H1 (cell line): ENCODE data around the gene CNTNAP1. TPM values are rescaled to one million over a fixed set of nuclear protein-coding genes. Genes with fewer than 3 reads are reported as not detected.

Source experiments
- CTCF ChIA-PET: fragments of 300-600 bp; sonication (Branson Sonifier 250); formaldehyde crosslinking; loops from one replicate; lab custom pipeline; 2021; ENCODE audit not compliant: partially characterized antibody; lab: Charles Lee
- POLR2A ChIA-PET: fragments of 300-600 bp; sonication (Branson Sonifier 250); formaldehyde crosslinking; loops from one replicate; lab custom pipeline; 2021; ENCODE audit warnings: inconsistent platforms; ENCODE audit not compliant: partially characterized antibody; lab: Charles Lee
- DNase-seq, 2 experiments: peaks; one replicate each; pipeline versions ENCODE4 v3.0.0 to v3.0.0-alpha.2; 2010 to 2022; ENCODE audit warnings: low spot score in 2 of 2, low read depth in 1 of 2, mixed read lengths in 1 of 2
- FAIRE-seq: peaks from 2 replicates; lab custom pipeline; 2011; peaks lifted over from hg19 to GRCh38; lab: Jason Lieb, UNC
- H2AFZ ChIP-seq: 2 replicates; pipeline ENCODE4 v1.8.1; 2012; ENCODE audit warnings: low read length, inconsistent platforms
- H2AK5ac ChIP-seq: 2 replicates; pipeline ENCODE4 v1.6.1; 2013; ENCODE audit warnings: low read depth, low read length
- H2BK120ac ChIP-seq: replicated peaks from 2 replicates; pipeline ENCODE3; 2013; ENCODE audit warnings: low read depth, low read length, inconsistent platforms
- H2BK12ac ChIP-seq: 2 replicates; pipeline ENCODE4 v1.6.1; 2013; ENCODE audit warnings: low read depth, low read length
- H2BK15ac ChIP-seq: 2 replicates; pipeline ENCODE4 v1.6.1; 2013; ENCODE audit warnings: low read length
- H2BK20ac ChIP-seq: 2 replicates; pipeline ENCODE4 v1.6.1; 2013; ENCODE audit warnings: low read length
- H2BK5ac ChIP-seq: 2 replicates; pipeline ENCODE4 v1.6.1; 2013; ENCODE audit warnings: low read depth, low read length
- H3K14ac ChIP-seq: 2 replicates; pipeline ENCODE4 v1.6.1; 2013; ENCODE audit warnings: inconsistent platforms; ENCODE audit not compliant: insufficient read length
- H3K18ac ChIP-seq: 2 replicates; pipeline ENCODE4 v1.6.1; 2013; ENCODE audit warnings: low read length; ENCODE audit errors: extremely low read depth
- H3K23ac ChIP-seq: 2 replicates; pipeline ENCODE4 v1.6.1; 2013; ENCODE audit warnings: inconsistent platforms; ENCODE audit not compliant: insufficient read length
- H3K23me2 ChIP-seq: 2 replicates; pipeline ENCODE4 v1.6.1; 2013; ENCODE audit warnings: low read depth, low read length
- H3K27ac ChIP-seq: 2 replicates; pipeline ENCODE4 v1.6.1; 2011; ENCODE audit warnings: low read depth, low read length, inconsistent platforms
- H3K27me3 ChIP-seq, 4 experiments: replicated peaks in 1 of 4; 1 replicate in 1 of 4; 2 replicates in 3 of 4; pipeline versions ENCODE4 v1.6.1 to v1.8.1; 2011 to 2013; ENCODE audit warnings: low read length in 3 of 4, mild to moderate bottlenecking in 3 of 4, inconsistent platforms in 2 of 4, mixed read lengths in 2 of 4, moderate library complexity in 1 of 4; ENCODE audit not compliant: control insufficient read depth in 3 of 4, insufficient read depth in 3 of 4; ENCODE audit errors: extremely low read depth in 1 of 4
- H3K36me3 ChIP-seq, 4 experiments: 2 replicates each; pipeline versions ENCODE4 v1.6.1 to v1.8.1; 2011 to 2013; ENCODE audit warnings: mild to moderate bottlenecking in 4 of 4, low read length in 3 of 4, moderate library complexity in 2 of 4, control low read depth in 1 of 4, inconsistent platforms in 1 of 4; ENCODE audit not compliant: insufficient read depth in 4 of 4, control insufficient read depth in 2 of 4
- H3K4ac ChIP-seq: replicated peaks from 2 replicates; pipeline ENCODE3; 2013; ENCODE audit warnings: low read length, low read depth, mixed read lengths, inconsistent platforms; ENCODE audit not compliant: insufficient read length
- H3K4me1 ChIP-seq, 4 experiments: replicated peaks in 1 of 4; 1 replicate in 1 of 4; 2 replicates in 3 of 4; pipeline versions ENCODE4 v1.6.1 to v1.8.1; 2011 to 2013; ENCODE audit warnings: low read length in 3 of 4, inconsistent platforms in 2 of 4, mixed read lengths in 1 of 4; ENCODE audit not compliant: insufficient read depth in 4 of 4, control insufficient read depth in 3 of 4
- H3K4me2 ChIP-seq, 2 experiments: 2 replicates each; pipeline versions ENCODE4 v1.6.1 to v1.8.1; 2011 to 2013; ENCODE audit warnings: low read depth in 2 of 2, low read length in 2 of 2, control low read depth in 1 of 2, inconsistent platforms in 1 of 2, mild to moderate bottlenecking in 1 of 2; ENCODE audit not compliant: insufficient read depth in 1 of 2
- H3K4me3 ChIP-seq, 4 experiments: fragments of 200-600, 300-600 bp in 1 of 4; sonication (generic), shearing (Covaris generic), sonication (Bioruptor Twin) in 1 of 4; 2 replicates each; pipeline versions ENCODE4 v1.5.1 to v1.8.1; 2011 to 2016; ENCODE audit warnings: low read length in 4 of 4, low read depth in 3 of 4, control low read depth in 2 of 4, inconsistent platforms in 2 of 4, mild to moderate bottlenecking in 2 of 4, mixed read lengths in 1 of 4, moderate library complexity in 1 of 4; ENCODE audit not compliant: insufficient read depth in 2 of 4; ENCODE audit errors: extremely low read depth in 1 of 4
- H3K56ac ChIP-seq: replicated peaks from 2 replicates; pipeline ENCODE3; 2013; ENCODE audit warnings: low read depth, mild to moderate bottlenecking, mixed read lengths, low read length, inconsistent platforms; ENCODE audit not compliant: insufficient read length
- H3K79me1 ChIP-seq: 2 replicates; pipeline ENCODE4 v1.6.1; 2013; ENCODE audit warnings: low read depth, low read length, control low read depth
- H3K79me2 ChIP-seq, 2 experiments: 2 replicates each; pipeline versions ENCODE4 v1.6.1 to v1.8.1; 2012 to 2013; ENCODE audit warnings: low read length in 2 of 2, mild to moderate bottlenecking in 2 of 2, inconsistent platforms in 1 of 2; ENCODE audit not compliant: insufficient read depth in 2 of 2, control insufficient read depth in 1 of 2
- H3K9ac ChIP-seq, 4 experiments: replicated peaks in 1 of 4; 1 replicate in 1 of 4; 2 replicates in 3 of 4; pipeline versions ENCODE4 v1.6.1 to v1.8.1; 2011 to 2013; ENCODE audit warnings: low read depth in 3 of 4, low read length in 3 of 4, control low read depth in 2 of 4, mild to moderate bottlenecking in 2 of 4, moderate library complexity in 2 of 4, inconsistent platforms in 1 of 4; ENCODE audit errors: extremely low read depth in 1 of 4
- H3K9me3 ChIP-seq, 2 experiments: 2 replicates each; pipeline versions ENCODE4 v1.6.1 to v1.8.1; 2012 to 2013; ENCODE audit warnings: mild to moderate bottlenecking in 2 of 2, moderate library complexity in 2 of 2, control low read depth in 1 of 2, inconsistent platforms in 1 of 2, low read depth in 1 of 2, low read length in 1 of 2, mixed read lengths in 1 of 2; ENCODE audit not compliant: insufficient read depth in 2 of 2
- H4K20me1 ChIP-seq, 2 experiments: replicated peaks in 1 of 2; 2 replicates each; pipeline versions ENCODE3 to v1.8.1; 2011 to 2013; ENCODE audit warnings: inconsistent platforms in 2 of 2, low read length in 2 of 2, mild to moderate bottlenecking in 1 of 2; ENCODE audit not compliant: insufficient read depth in 2 of 2, control insufficient read depth in 1 of 2
- H4K5ac ChIP-seq: 2 replicates; pipeline ENCODE4 v1.6.1; 2013; ENCODE audit warnings: low read length, low read depth, mixed read lengths, inconsistent platforms; ENCODE audit not compliant: insufficient read length
- H4K8ac ChIP-seq: 2 replicates; pipeline ENCODE4 v1.8.0; 2013; ENCODE audit warnings: mild to moderate bottlenecking, moderate library complexity, low read length, inconsistent platforms; ENCODE audit not compliant: insufficient read depth; ENCODE audit errors: extremely low read depth
- H4K91ac ChIP-seq: replicated peaks from 2 replicates; pipeline ENCODE3; 2013; ENCODE audit warnings: low read length, mixed read lengths, inconsistent platforms; ENCODE audit not compliant: insufficient read length
- CBX8 ChIP-seq: fragments of 300-800, 300-1000 bp; sonication (generic); IDR thresholded peaks from 2 replicates; pipeline ENCODE4 v1.7.1; 2016; ENCODE audit warnings: low read depth, low read length, borderline replicate concordance
- TBP ChIP-seq: IDR thresholded peaks from 2 replicates; pipeline ENCODE4 v1.6.1; 2011; ENCODE audit warnings: low read depth, low read length, improper control_type of control experiment
- WGBS, 2 experiments: shearing (Covaris generic) in 1 of 2; methylation state at CpG; one replicate each; pipeline versions ENCODE4 v1.1.6 to v1.1.7; 2013 to 2015; ENCODE audit warnings: low lambda C conversion rate in 2 of 2, mixed read lengths in 2 of 2, inconsistent platforms in 1 of 2, low coverage in 1 of 2, missing lambda C conversion rate in 1 of 2; ENCODE audit not compliant: insufficient replicate concordance in 2 of 2, insufficient coverage in 1 of 2, insufficient read length in 1 of 2; ENCODE audit errors: extremely low coverage in 1 of 2, missing lambda C conversion rate in 1 of 2; 5-methylcytosine and 5-hydroxymethylcytosine counted together
- polyA plus RNA-seq, 7 experiments: library from polyadenylated mRNA; depleted of rRNA in 3 of 7; stranded (reverse) in 5 of 7; unstranded in 2 of 7; fragments of >200 nt in 5 of 7; fragments of 200-250 nt in 2 of 7; gene quantifications; 1 replicate in 5 of 7; 2 replicates in 1 of 7; 4 replicates in 1 of 7; pipeline versions ENCODE4 v1.2.1 to v1.2.3, GENCODE V29; 2011 to 2013; ENCODE audit warnings: missing spikeins in 2 of 7, mixed read lengths in 2 of 7
- total RNA-seq: library from RNA; stranded (reverse); fragmentation: NEBNext Ultra II Directional; extraction: Animal tissue kit (Norgen Biotek cat#: 25700); gene quantifications from 2 replicates; pipeline ENCODE4 v1.2.1, GENCODE V29; 2021

Gene CNTNAP1
- total and polyA plus RNA-seq, 2 of the 8 experiments (the other 6 are each of a cell fraction or from before 2014, with no cell fraction given) = 4.7 to 10.0 TPM

DNA sequence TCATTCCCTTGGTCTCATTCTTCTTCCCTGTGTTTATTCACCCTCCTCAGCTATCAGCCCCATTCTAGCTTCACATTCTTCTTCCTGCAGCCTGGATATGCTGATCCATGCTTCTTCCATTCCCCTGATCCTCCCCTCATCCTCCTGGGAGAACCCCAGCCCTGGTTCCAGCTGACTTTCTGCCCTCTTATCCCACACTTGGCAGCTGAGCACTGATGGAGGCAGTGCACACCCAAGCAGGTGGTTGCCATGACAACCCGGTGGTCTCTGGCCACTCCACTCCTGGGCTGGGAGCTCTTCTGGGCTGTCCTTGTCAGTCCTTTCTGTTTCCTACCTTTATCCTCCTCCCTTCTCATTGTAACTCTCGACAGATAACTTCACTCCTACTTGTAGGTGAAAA is 40.0 kb upstream of the CNTNAP1 start:
- 63% methylated on average over 2 of the region's 2 CpGs; no CpG with 5 or more reads in 1 of the 2 experiments for WGBS, 2 experiments
- Histone ChIP-seq H3K9ac (no peak overlapping the region), H4K91ac (no peak overlapping the region), H3K56ac (no peak overlapping the region), H3K4me1 (peaks cover 0 to 2% (median 0%) of the 10 kb centered on the region in 4 experiments; a peak in 1 of 7 replicates), H4K20me1 (no peaks in the 10 kb centered on the region), H3K27me3 (no peaks in the 10 kb centered on the region; a peak in 1 of 7 replicates), H2BK20ac (no peak overlapping the region), H3K79me2 (no peaks in the 10 kb centered on the region), H3K79me1 (no peaks in the 10 kb centered on the region), H3K36me3 (no peaks in the 10 kb centered on the region), H3K27ac (no peak overlapping the region), H2BK12ac (no peak overlapping the region), H2AK5ac (0 out of 2 replicates have a peak overlapping the region, but pooled peaks have one; percentile 65), H3K4me3 (no peak overlapping the region), H2BK120ac (no peak overlapping the region), H3K18ac (no peak overlapping the region), H3K23me2 (no peaks in the 10 kb centered on the region), H3K4ac (no peak overlapping the region), H3K4me2 (no peak overlapping the region), H3K14ac (no peak overlapping the region), H2BK5ac (no peak overlapping the region), H2AFZ (no peak overlapping the region), H2BK15ac (no peak overlapping the region), H4K5ac (no peak overlapping the region), H3K9me3 (no peaks in the 10 kb centered on the region), H4K8ac (no peak overlapping the region), H3K23ac (no peak overlapping the region)
- ChIA-PET CTCF (interaction anchor here (0.5 kb wide), 1 partner anchor 232 kb away, joined by 4 read pairs; no protein-coding TSS in a partner anchor), POLR2A (interaction anchor here (0.6 to 1.2 kb wide), 2 partner anchors 10 to 18 kb away, joined by 3 read pairs; no protein-coding TSS in a partner anchor)
- no peak for FAIRE-seq
- no peak for DNase-seq
- no peak for TF ChIP-seq TBP
- TF ChIP-seq CBX8 = no peak
